GM19468 (cell line): ENCODE measurements around the gene PNPLA2.

Source experiments
- ATAC-seq: cut with Tn5 transposase; IDR thresholded peaks from one replicate; pipeline ENCODE4 v1.9.1; 2021; ENCODE audit warnings: mild to moderate bottlenecking, moderate library complexity, moderate number of reproducible peaks; ENCODE audit not compliant: unreplicated experiment; ENCODE audit errors: extremely low read depth

The PNPLA2 gene

GRCh38 chr11:797296-798092 is 21.2 kb upstream of the PNPLA2 start:
- no peak for ATAC-seq

GRCh38 chr11:798093-798713 is 20.5 kb upstream of the PNPLA2 start, which contains the start of gene SLC25A22:
Gene SLC25A22, minus strand, starts transcription at chr11:798281. Its CDS starts 3,275 bp downstream, at chr11:795006.
- ATAC-seq = peak; percentile 30

- no peak for ATAC-seq
Measured at GRCh38 chr11:799641-800316, 18.9 kb upstream of the PNPLA2 start.

GRCh38 chr11:800473-800872 is 18.2 kb upstream of the PNPLA2 start:
- ATAC-seq = no peak

GRCh38 chr11:801097-801780 is 17.5 kb upstream of the PNPLA2 start:
- ATAC-seq = no peak

GRCh38 chr11:802018-802617 is 16.6 kb upstream of the PNPLA2 start:
- ATAC-seq = no peak

GRCh38 chr11:802693-803466 is 15.8 kb upstream of the PNPLA2 start:
- ATAC-seq = no peak

- ATAC-seq = no peak
Measured at GRCh38 chr11:803467-803742, 15.3 kb upstream of the PNPLA2 start.

- no peak for ATAC-seq
Measured at GRCh38 chr11:803770-804598, 14.7 kb upstream of the PNPLA2 start.

GRCh38 chr11:804599-804964 is 14.1 kb upstream of the PNPLA2 start:
- ATAC-seq = no peak

- ATAC-seq = no peak
Measured at GRCh38 chr11:808427-809286, 10.1 kb upstream of the PNPLA2 start.

- peak; percentile 64 for ATAC-seq
Measured at GRCh38 chr11:809287-810039, 9.3 kb upstream of the PNPLA2 start, which contains the start of gene RPLP2. Gene RPLP2, plus strand, starts transcription at chr11:809967. Its CDS starts 268 bp downstream, at chr11:810235.

GRCh38 chr11:810040-810567 is 8.6 kb upstream of the PNPLA2 start:
- ATAC-seq = no peak

- ATAC-seq = no peak
Measured at GRCh38 chr11:811446-812245, 7.1 kb upstream of the PNPLA2 start.

- no peak for ATAC-seq
Measured at GRCh38 chr11:812390-812789, 6.3 kb upstream of the PNPLA2 start.

- ATAC-seq = no peak
Measured at GRCh38 chr11:813072-813455, 5.7 kb upstream of the PNPLA2 start.
